Subcutaneous abdominal adipose tissue (tissue), 5 donors: Measurements from ENCODE around the gene PTPRO.

Experiments used
- H3K27ac ChIP-seq: one replicate; pipeline ENCODE4 v1.7.0; 2013; ENCODE audit warnings: low read depth, mild to moderate bottlenecking, inconsistent platforms, low read length, moderate library complexity
- H3K27me3 ChIP-seq, 5 donors: one replicate each; pipeline ENCODE4 v1.7.0; 2013; ENCODE audit warnings: low read length in 5 of 5, inconsistent platforms in 1 of 5; ENCODE audit not compliant: control insufficient read depth in 5 of 5, insufficient read depth in 4 of 5
- H3K36me3 ChIP-seq, 5 donors: one replicate each; pipeline ENCODE4 v1.7.0; 2013; ENCODE audit warnings: low read length in 5 of 5; ENCODE audit not compliant: control insufficient read depth in 5 of 5, insufficient read depth in 5 of 5
- H3K4me1 ChIP-seq, 5 donors: one replicate each; pipeline ENCODE4 v1.7.0; 2013; ENCODE audit warnings: low read length in 5 of 5, mild to moderate bottlenecking in 3 of 5, moderate library complexity in 1 of 5; ENCODE audit not compliant: control insufficient read depth in 5 of 5, insufficient read depth in 5 of 5
- H3K4me3 ChIP-seq, 5 donors: one replicate each; pipeline ENCODE4 v1.7.0; 2013; ENCODE audit warnings: low read length in 5 of 5, low read depth in 1 of 5
- H3K9ac ChIP-seq, 5 donors: one replicate each; pipeline ENCODE4 v1.7.0; 2013; ENCODE audit warnings: low read length in 5 of 5, mild to moderate bottlenecking in 4 of 5, moderate library complexity in 3 of 5
- H3K9me3 ChIP-seq, 5 donors: one replicate each; pipeline ENCODE4 v1.7.0; 2013; ENCODE audit warnings: low read length in 5 of 5; ENCODE audit not compliant: control insufficient read depth in 5 of 5
- donor health status: healthy.
- donor health status: healthy.
- donor health status: healthy.
- donor health status: healthy.
- donor health status: healthy.

Gene PTPRO

GRCh38 chr12:15322164-15323061 lies at the start of gene PTPRO:
TSS of gene PTPRO (plus strand) at chr12:15322508.
- Histone ChIP-seq H3K27ac (no peak within 1 kb of the TSS), H3K27me3 (peaks cover 8 to 18% (median 16%) of the 10 kb centered on the region in 5 donors), H3K9ac (no peak within 1 kb of the TSS), H3K9me3 (no peaks in the 10 kb centered on the region), H3K36me3 (no peaks in the 10 kb centered on the region), H3K4me1 (peaks cover 0 to 11% (median 10%) of the 10 kb centered on the region in 5 donors), H3K4me3 (peak within 1 kb of the TSS; percentile 48 to 57 (median 51))

- Histone ChIP-seq H3K27me3 (peaks cover 0 to 3% (median 0%) of the 10 kb centered on the region in 5 donors), H3K27ac (no peak overlapping the region)
Measured at GRCh38 chr12:15273896-15274295, 48.4 kb upstream of the PTPRO start.

GRCh38 chr12:15274561-15274967 lies 47.7 kb upstream of the PTPRO start:
- Histone ChIP-seq H3K9me3 (no peaks in the 10 kb centered on the region), H3K36me3 (no peaks in the 10 kb centered on the region), H3K27ac (no peak overlapping the region), H3K27me3 (peaks cover 0 to 3% (median 0%) of the 10 kb centered on the region in 5 donors), H3K4me1 (peaks cover 0 to 11% (median 10%) of the 10 kb centered on the region in 5 donors), H3K9ac (no peak overlapping the region), H3K4me3 (no peak overlapping the region)

More at GRCh38 chr12:15273896-15274295, 48.4 kb upstream of the PTPRO start:
- Histone ChIP-seq H3K4me3 (peak overlapping the region in 1 of 5 donors; percentile 16), H3K9me3 (no peaks in the 10 kb centered on the region), H3K4me1 (peaks cover 0 to 4% (median 4%) of the 10 kb centered on the region in 5 donors), H3K36me3 (no peaks in the 10 kb centered on the region), H3K9ac (no peak overlapping the region)

GRCh38 chr12:15276088-15276698 lies 46.1 kb upstream of the PTPRO start:
- Histone ChIP-seq H3K9me3 (no peaks in the 10 kb centered on the region), H3K36me3 (no peaks in the 10 kb centered on the region), H3K27ac (no peak overlapping the region), H3K4me3 (no peak overlapping the region), H3K27me3 (peaks cover 0 to 4% (median 0%) of the 10 kb centered on the region in 5 donors), H3K4me1 (peaks cover 0 to 17% (median 13%) of the 10 kb centered on the region in 5 donors), H3K9ac (no peak overlapping the region)

GRCh38 chr12:15278816-15279658 lies 43.3 kb upstream of the PTPRO start:
- peak overlapping the region in 3 of 5 donors; percentile 8 to 26 (median 16) for H3K4me3 ChIP-seq
- peak overlapping the region; percentile 28 for H3K27ac ChIP-seq
- H3K9ac ChIP-seq: no peak overlapping the region
- H3K4me1 ChIP-seq: peaks cover 0 to 17% (median 13%) of the 10 kb centered on the region in 5 donors
- H3K36me3 ChIP-seq: no peaks in the 10 kb centered on the region
- H3K27me3 ChIP-seq: peaks cover 0 to 4% (median 0%) of the 10 kb centered on the region in 5 donors
- H3K9me3 ChIP-seq: no peaks in the 10 kb centered on the region

- no peak overlapping the region for H3K27ac ChIP-seq
- H3K4me1 ChIP-seq: peaks cover 0 to 17% (median 13%) of the 10 kb centered on the region in 5 donors
- H3K36me3 ChIP-seq: no peaks in the 10 kb centered on the region
- no peaks in the 10 kb centered on the region for H3K9me3 ChIP-seq
- H3K4me3 ChIP-seq: no peak overlapping the region
- H3K9ac ChIP-seq: no peak overlapping the region
- peaks cover 0 to 4% (median 0%) of the 10 kb centered on the region in 5 donors for H3K27me3 ChIP-seq
Measured at GRCh38 chr12:15280930-15281329, 41.4 kb upstream of the PTPRO start.

DNA sequence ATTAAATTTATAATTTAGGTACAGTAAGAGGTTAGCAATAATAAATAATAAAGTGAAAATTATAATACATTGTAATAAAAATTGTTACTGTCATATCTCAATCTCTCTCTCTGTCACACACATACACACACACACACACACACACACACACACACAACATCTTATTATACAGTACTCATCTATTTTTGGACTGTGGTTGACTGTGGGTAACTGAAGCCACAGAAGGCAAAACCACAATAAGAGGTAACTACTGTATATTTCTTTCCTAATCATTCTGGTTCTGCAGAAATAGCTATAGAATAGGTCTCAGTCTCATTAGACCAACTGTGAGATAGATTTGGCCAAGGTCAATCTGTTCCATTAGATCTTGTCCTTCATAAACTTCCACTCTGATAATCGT lies 33.1 kb upstream of the PTPRO start:
- Histone ChIP-seq H3K36me3 (no peaks in the 10 kb centered on the region), H3K27ac (no peak overlapping the region), H3K9ac (no peak overlapping the region), H3K9me3 (no peaks in the 10 kb centered on the region), H3K4me3 (no peak overlapping the region), H3K4me1 (no peaks in the 10 kb centered on the region), H3K27me3 (no peaks in the 10 kb centered on the region)

DNA sequence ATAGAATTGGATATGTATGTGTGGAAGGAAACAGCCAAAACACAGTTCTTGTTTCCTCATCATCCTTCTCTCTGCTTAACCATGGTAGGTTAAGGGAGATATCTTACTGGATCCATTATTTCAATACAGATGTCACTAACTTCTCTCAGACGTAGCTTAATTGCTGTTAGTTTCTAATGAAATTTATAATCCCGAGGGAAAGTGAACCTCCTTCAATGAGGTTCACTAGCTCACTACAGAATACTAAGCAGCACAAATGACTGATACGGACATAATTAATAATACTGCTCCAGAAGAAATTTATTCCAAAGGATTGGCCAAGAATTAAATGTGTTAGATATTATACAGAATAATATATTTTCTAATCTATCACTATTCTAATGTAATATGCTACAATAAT lies 28.6 kb upstream of the PTPRO start:
- H3K27me3 ChIP-seq: no peaks in the 10 kb centered on the region
- H3K36me3 ChIP-seq: no peaks in the 10 kb centered on the region
- H3K9me3 ChIP-seq: no peaks in the 10 kb centered on the region
- no peak overlapping the region for H3K27ac ChIP-seq
- no peak overlapping the region for H3K9ac ChIP-seq
- no peaks in the 10 kb centered on the region for H3K4me1 ChIP-seq
- H3K4me3 ChIP-seq: no peak overlapping the region

DNA sequence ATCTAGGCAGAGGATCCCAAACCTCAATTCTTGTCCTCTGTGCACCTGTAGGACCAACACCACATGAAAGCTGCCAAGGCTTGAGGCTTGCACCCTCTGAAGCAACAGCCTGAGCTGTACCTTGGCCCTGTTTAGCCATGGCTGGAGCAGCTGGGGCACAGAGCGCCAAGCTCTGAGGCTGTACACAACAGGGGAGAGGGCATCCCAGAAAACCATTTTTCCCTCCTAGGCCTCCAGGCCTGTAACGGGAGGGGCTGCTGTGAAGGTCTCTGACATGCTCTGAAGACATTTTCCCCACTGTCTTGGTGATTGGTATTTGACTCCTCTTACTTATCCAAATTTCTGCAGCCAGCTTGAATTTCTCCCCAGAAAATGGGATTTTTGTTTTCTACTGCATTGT lies 22.4 kb upstream of the PTPRO start:
- Histone ChIP-seq H3K4me1 (no peaks in the 10 kb centered on the region), H3K36me3 (no peaks in the 10 kb centered on the region), H3K4me3 (no peak overlapping the region), H3K27ac (no peak overlapping the region), H3K9me3 (peaks cover 0 to 12% (median 6%) of the 10 kb centered on the region in 5 donors), H3K27me3 (no peaks in the 10 kb centered on the region), H3K9ac (no peak overlapping the region)
